H9 (cell line): ENCODE data around the gene TMEM51. TPM values are rescaled to one million over a fixed set of nuclear protein-coding genes. Genes with fewer than 3 reads are reported as not detected.

Experiments
- DNase-seq: peaks from one replicate; pipeline ENCODE4 v3.0.0-alpha.2; 2017
- H2AFZ ChIP-seq: one replicate; pipeline ENCODE4 v1.6.1; 2013; ENCODE audit warnings: mild to moderate bottlenecking, low read length, control low read depth, moderate library complexity
- H2AK5ac ChIP-seq: 2 replicates; pipeline ENCODE4 v1.6.1; 2013; ENCODE audit warnings: low read length, control low read depth, mixed read lengths; ENCODE audit not compliant: insufficient read length
- H2BK120ac ChIP-seq: one replicate; pipeline ENCODE4 v1.6.1; 2013; ENCODE audit warnings: low read depth, mild to moderate bottlenecking, low read length, control low read depth, inconsistent platforms; ENCODE audit not compliant: poor library complexity, severe bottlenecking
- H2BK12ac ChIP-seq: 2 replicates; pipeline ENCODE4 v1.6.1; 2013; ENCODE audit warnings: low read length, control low read depth, mixed read lengths, low read depth; ENCODE audit not compliant: insufficient read length
- H2BK15ac ChIP-seq: 2 replicates; pipeline ENCODE4 v1.6.1; 2013; ENCODE audit warnings: low read depth, low read length, control low read depth
- H2BK20ac ChIP-seq: one replicate; pipeline ENCODE4 v1.6.1; 2013; ENCODE audit warnings: low read depth, mild to moderate bottlenecking, low read length, control low read depth, inconsistent platforms; ENCODE audit not compliant: poor library complexity, severe bottlenecking
- H2BK5ac ChIP-seq: 2 replicates; pipeline ENCODE4 v1.6.1; 2013; ENCODE audit warnings: low read length, control low read depth, mixed read lengths; ENCODE audit not compliant: insufficient read length
- H3K14ac ChIP-seq: 2 replicates; pipeline ENCODE4 v1.6.1; 2013; ENCODE audit warnings: low read length, control low read depth; ENCODE audit not compliant: insufficient read depth
- H3K18ac ChIP-seq: 2 replicates; pipeline ENCODE4 v1.6.1; 2013; ENCODE audit warnings: low read depth, mild to moderate bottlenecking, mixed read lengths, low read length, control low read depth; ENCODE audit not compliant: insufficient read length
- H3K23ac ChIP-seq: 2 replicates; pipeline ENCODE4 v1.6.1; 2013; ENCODE audit warnings: low read length, control low read depth, mixed read lengths, low read depth; ENCODE audit not compliant: insufficient read length
- H3K23me2 ChIP-seq: 2 replicates; pipeline ENCODE4 v1.6.1; 2013; ENCODE audit warnings: low read depth, mild to moderate bottlenecking, mixed read lengths, low read length, control low read depth; ENCODE audit not compliant: insufficient read length, poor library complexity, severe bottlenecking
- H3K27ac ChIP-seq: 2 replicates; pipeline ENCODE4 v1.5.1; 2013; ENCODE audit warnings: low read length, control low read depth, mixed read lengths, low read depth; ENCODE audit not compliant: insufficient read length
- H3K27me3 ChIP-seq: 2 replicates; pipeline ENCODE4 v1.6.1; 2013; ENCODE audit warnings: low read length, control low read depth, inconsistent platforms; ENCODE audit not compliant: insufficient read depth
- H3K4ac ChIP-seq: 2 replicates; pipeline ENCODE4 v1.6.1; 2013; ENCODE audit warnings: low read depth, mild to moderate bottlenecking, control low read depth, inconsistent platforms, low read length, moderate library complexity
- H3K4me1 ChIP-seq: 2 replicates; pipeline ENCODE4 v1.6.1; 2013; ENCODE audit warnings: low read length, control low read depth, inconsistent platforms; ENCODE audit not compliant: insufficient read depth
- H3K4me2 ChIP-seq: 2 replicates; pipeline ENCODE4 v1.6.1; 2013; ENCODE audit warnings: low read length, control low read depth, mixed read lengths; ENCODE audit not compliant: insufficient read length, insufficient read depth
- H3K56ac ChIP-seq: 2 replicates; pipeline ENCODE4 v1.6.1; 2013; ENCODE audit warnings: low read depth, mild to moderate bottlenecking, mixed read lengths, low read length, control low read depth; ENCODE audit not compliant: insufficient read length
- H3K79me1 ChIP-seq: 2 replicates; pipeline ENCODE4 v1.6.1; 2013; ENCODE audit warnings: low read depth, mild to moderate bottlenecking, moderate library complexity, low read length, control low read depth, inconsistent platforms; ENCODE audit not compliant: insufficient read depth, poor library complexity, severe bottlenecking
- H3K79me2 ChIP-seq: 2 replicates; pipeline ENCODE4 v1.6.1; 2013; ENCODE audit warnings: low read length, control low read depth, inconsistent platforms; ENCODE audit not compliant: insufficient read depth
- H3K9ac ChIP-seq: 2 replicates; pipeline ENCODE4 v1.6.1; 2013; ENCODE audit warnings: low read length, control low read depth, mixed read lengths; ENCODE audit not compliant: insufficient read length; ENCODE audit errors: extremely low read depth
- H3K9me3 ChIP-seq: one replicate; pipeline ENCODE4 v1.6.1; 2013; ENCODE audit warnings: low read depth, low read length, inconsistent platforms; ENCODE audit not compliant: control insufficient read depth
- H3T11ph ChIP-seq: one replicate; pipeline ENCODE4 v1.6.1; 2013; ENCODE audit warnings: mild to moderate bottlenecking, low read length, control low read depth, inconsistent platforms
- H4K20me1 ChIP-seq: one replicate; pipeline ENCODE4 v1.6.1; 2013; ENCODE audit not compliant: control insufficient read depth, insufficient read length, insufficient read depth
- H4K5ac ChIP-seq: 2 replicates; pipeline ENCODE4 v1.6.1; 2013; ENCODE audit warnings: low read depth, mild to moderate bottlenecking, mixed read lengths, low read length, control low read depth; ENCODE audit not compliant: insufficient read length
- H4K8ac ChIP-seq: replicated peaks from 2 replicates; pipeline ENCODE4 v1.6.1; 2013; ENCODE audit warnings: low read length, control low read depth, mixed read lengths, low read depth; ENCODE audit not compliant: insufficient read length
- H4K91ac ChIP-seq: 2 replicates; pipeline ENCODE4 v1.6.1; 2013; ENCODE audit warnings: low read depth, mild to moderate bottlenecking, moderate library complexity, mixed read lengths, low read length, control low read depth; ENCODE audit not compliant: insufficient read length
- H3K27ac Mint-ChIP-seq, 3 experiments: 2 replicates in 2 of 3; 3 replicates in 1 of 3; pipeline ENCODE4 v1.8.0; 2020 to 2021; ENCODE audit warnings: mixed read lengths in 3 of 3, mild to moderate bottlenecking in 1 of 3, moderate library complexity in 1 of 3
- H3K27me3 Mint-ChIP-seq: 2 replicates; pipeline ENCODE4 v1.8.0; 2021; ENCODE audit warnings: low read depth, mild to moderate bottlenecking, moderate library complexity, mixed read lengths
- H3K36me3 Mint-ChIP-seq, 3 experiments: 2 replicates in 2 of 3; 3 replicates in 1 of 3; pipeline ENCODE4 v1.8.0; 2020 to 2021; ENCODE audit warnings: low read depth in 3 of 3, mixed read lengths in 3 of 3; ENCODE audit not compliant: insufficient read depth in 1 of 3
- H3K4me1 Mint-ChIP-seq, 2 experiments: 2 replicates each; pipeline ENCODE4 v1.8.0; 2020; ENCODE audit warnings: mixed read lengths in 2 of 2
- H3K4me3 Mint-ChIP-seq, 2 experiments: 2 replicates in 1 of 2; 3 replicates in 1 of 2; pipeline ENCODE4 v1.8.0; 2020 to 2021; ENCODE audit warnings: mild to moderate bottlenecking in 2 of 2, mixed read lengths in 2 of 2, moderate library complexity in 1 of 2
- H3K9me3 Mint-ChIP-seq, 2 experiments: 2 replicates in 1 of 2; 3 replicates in 1 of 2; pipeline ENCODE4 v1.8.0; 2020; ENCODE audit warnings: mild to moderate bottlenecking in 2 of 2, mixed read lengths in 2 of 2, moderate library complexity in 1 of 2
- WGBS: extraction: QIAGEN DNeasy Blood & Tissue Kit; methylation state at CpG from one replicate; pipeline ENCODE4 v1.1.7; 2013; ENCODE audit warnings: missing lambda C conversion rate, low lambda C conversion rate, mixed read lengths; ENCODE audit not compliant: insufficient read length; ENCODE audit errors: extremely low coverage; 5-methylcytosine and 5-hydroxymethylcytosine counted together
- total RNA-seq: library from RNA; stranded (reverse); gene quantifications from 2 replicates; pipeline ENCODE4 v1.2.1, GENCODE V29; 2021
- TF ChIP-seq, protein P1 (sequence below): fragments of 200-600 bp; sonication (generic); conservative IDR thresholded peaks from 3 replicates; pipeline ENCODE4 v1.8.0; 2021; ENCODE audit warnings: antibody characterized with exemption, mild to moderate bottlenecking

TMEM51 gene
- total RNA-seq, 1 experiment from 2014 or later, result 4.6 TPM

DNA sequence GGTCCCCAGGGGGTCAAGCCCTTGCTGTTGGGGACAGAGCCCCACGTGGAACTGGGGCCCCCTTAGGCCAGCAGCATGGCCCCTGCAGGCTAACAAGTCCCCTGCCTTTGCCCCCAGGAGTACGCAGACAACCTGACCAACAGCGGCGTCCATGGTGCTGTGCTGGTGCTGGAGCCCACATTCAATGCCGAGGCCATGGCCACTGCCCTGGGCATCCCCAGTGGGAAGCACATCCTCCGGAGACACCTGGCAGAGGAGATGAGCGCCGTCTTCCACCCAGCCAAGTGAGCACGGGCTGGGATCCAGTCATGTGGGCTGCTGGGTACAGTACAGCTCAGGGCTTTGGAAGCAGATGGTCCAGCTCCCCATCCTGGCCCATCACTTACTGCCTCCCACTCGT, 49.6 kb upstream of the TMEM51 start:
- DNase-seq, result no peak
- no peak overlapping the region for H2BK12ac ChIP-seq
- H3K4me1 ChIP-seq, result peaks cover 4% of the 10 kb centered on the region; the same call in 1 of the 2 replicates
- Mint-ChIP-seq H3K9me3 (no peaks in the 10 kb centered on the region; a peak in 2 of 5 replicates), H3K4me1 (peaks cover 31 to 33% of the 10 kb centered on the region in 2 experiments), H3K4me3 (no peak overlapping the region), H3K36me3 (no peaks in the 10 kb centered on the region), H3K27ac (no peak overlapping the region), H3K27me3 (peaks cover 41% of the 10 kb centered on the region)
- no peak overlapping the region for H3K23ac ChIP-seq
- H3K18ac ChIP-seq, result no peak overlapping the region
- TF ChIP-seq, protein P1, sequence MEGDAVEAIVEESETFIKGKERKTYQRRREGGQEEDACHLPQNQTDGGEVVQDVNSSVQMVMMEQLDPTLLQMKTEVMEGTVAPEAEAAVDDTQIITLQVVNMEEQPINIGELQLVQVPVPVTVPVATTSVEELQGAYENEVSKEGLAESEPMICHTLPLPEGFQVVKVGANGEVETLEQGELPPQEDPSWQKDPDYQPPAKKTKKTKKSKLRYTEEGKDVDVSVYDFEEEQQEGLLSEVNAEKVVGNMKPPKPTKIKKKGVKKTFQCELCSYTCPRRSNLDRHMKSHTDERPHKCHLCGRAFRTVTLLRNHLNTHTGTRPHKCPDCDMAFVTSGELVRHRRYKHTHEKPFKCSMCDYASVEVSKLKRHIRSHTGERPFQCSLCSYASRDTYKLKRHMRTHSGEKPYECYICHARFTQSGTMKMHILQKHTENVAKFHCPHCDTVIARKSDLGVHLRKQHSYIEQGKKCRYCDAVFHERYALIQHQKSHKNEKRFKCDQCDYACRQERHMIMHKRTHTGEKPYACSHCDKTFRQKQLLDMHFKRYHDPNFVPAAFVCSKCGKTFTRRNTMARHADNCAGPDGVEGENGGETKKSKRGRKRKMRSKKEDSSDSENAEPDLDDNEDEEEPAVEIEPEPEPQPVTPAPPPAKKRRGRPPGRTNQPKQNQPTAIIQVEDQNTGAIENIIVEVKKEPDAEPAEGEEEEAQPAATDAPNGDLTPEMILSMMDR, result no peak
- no peak overlapping the region for H3K56ac ChIP-seq
- no peak overlapping the region for H2BK5ac ChIP-seq
- no peak overlapping the region for H3K4ac ChIP-seq
- no peak overlapping the region for H2AFZ ChIP-seq
- H3K79me2 ChIP-seq, result no peaks in the 10 kb centered on the region
- no peaks in the 10 kb centered on the region for H3K79me1 ChIP-seq
- peaks cover 3% of the 10 kb centered on the region; the same call in 1 of the 2 replicates for H3K27me3 ChIP-seq
- H3K9me3 ChIP-seq, result no peaks in the 10 kb centered on the region
- no peak overlapping the region for H2BK20ac ChIP-seq
- no peak overlapping the region for H4K5ac ChIP-seq
- H3K9ac ChIP-seq, result no peak overlapping the region
- no peaks in the 10 kb centered on the region for H4K20me1 ChIP-seq
- no peak overlapping the region for H3K14ac ChIP-seq
- no peak overlapping the region for H2BK120ac ChIP-seq
- no peak overlapping the region for H2AK5ac ChIP-seq
- H3T11ph ChIP-seq, result no peak overlapping the region
- no peak overlapping the region for H3K27ac ChIP-seq
- no peak overlapping the region for H4K91ac ChIP-seq
- no CpG with 5 or more reads among the region's 10 CpGs for WGBS
- no peak overlapping the region for H4K8ac ChIP-seq
- H2BK15ac ChIP-seq, result no peak overlapping the region
- no peak overlapping the region for H3K4me2 ChIP-seq
- no peaks in the 10 kb centered on the region for H3K23me2 ChIP-seq
